Heart right ventricle (tissue), 16 donors: ENCODE measurements around the gene PTPRM. TPM values are rescaled to one million over a fixed set of nuclear protein-coding genes. Genes with fewer than 3 reads are reported as not detected.
A peak's percentile ranks its signal among the peaks of the same experiment; 100 is the strongest.

ENCODE experiments used
- ATAC-seq, 8 donors: fragments of 200-7000 bp; cut with Tn5 transposase; one replicate each; pipeline ENCODE4 v1.9.1; 2020; ENCODE audit warnings: mild to moderate bottlenecking in 8 of 8, moderate library complexity in 8 of 8, moderate number of reproducible peaks in 1 of 8
- DNase-seq, 2 donors: peaks; one replicate each; pipeline ENCODE4 v3.0.0-alpha.2; 2020
- H3K27ac ChIP-seq, 10 donors: fragments of 200-600 bp; sonication (generic) in 2 of 10; one replicate each; pipeline versions ENCODE4 v1.5.0 to v1.8.0; 2020 to 2022; ENCODE audit warnings: mild to moderate bottlenecking in 3 of 10
- H3K27me3 ChIP-seq, 7 donors: fragments of 200-600 bp; one replicate each; pipeline ENCODE4 v1.8.0; 2021 to 2022; ENCODE audit warnings: mild to moderate bottlenecking in 2 of 7
- H3K36me3 ChIP-seq, 9 donors: fragments of 200-600 bp; sonication (generic) in 1 of 9; one replicate each; pipeline versions ENCODE4 v1.5.0 to v1.8.0; 2020 to 2022; ENCODE audit warnings: mild to moderate bottlenecking in 2 of 9
- H3K4me1 ChIP-seq, 9 donors: fragments of 200-600 bp; sonication (generic) in 1 of 9; one replicate each; pipeline versions ENCODE4 v1.5.0 to v1.8.0; 2020 to 2022; ENCODE audit warnings: mild to moderate bottlenecking in 4 of 9
- H3K4me3 ChIP-seq, 10 donors: fragments of 200-600 bp; sonication (generic) in 2 of 10; one replicate each; pipeline versions ENCODE4 v1.5.0 to v1.8.0; 2020 to 2022; ENCODE audit warnings: mild to moderate bottlenecking in 7 of 10, moderate library complexity in 2 of 10
- H3K9me3 ChIP-seq, 11 donors: fragments of 200-600 bp in 10 of 11; sonication (generic) in 2 of 11; one replicate each; pipeline versions ENCODE4 v1.5.0 to v1.8.0; 2013 to 2022; ENCODE audit warnings: mild to moderate bottlenecking in 2 of 11, control low read depth in 1 of 11, moderate library complexity in 1 of 11
- WGBS, 2 donors: extraction: QIAGEN DNeasy Blood & Tissue Kit; methylation state at CpG; one replicate each; pipeline ENCODE4 v1.1.7; 2013; ENCODE audit warnings: inconsistent platforms in 1 of 2; 5-methylcytosine and 5-hydroxymethylcytosine counted together
- intact Hi-C, 10 donors: fragments of 100-400 bp; cut with DNase I; formaldehyde crosslinking; loops; one replicate each; pipeline versions ENCODE4 v1.11.1 to v1.14.2; 2022
- polyA plus RNA-seq, 2 donors: library from polyadenylated mRNA; stranded (reverse); fragments of 200-250 nt; gene quantifications; one replicate each; pipeline ENCODE4 v1.2.3, GENCODE V29; 2013
- total RNA-seq, 10 donors: library from RNA; stranded (reverse); fragmentation: NEBNext Ultra II Directional in 3 of 10; extraction: Animal tissue kit (Norgen Biotek cat#: 25700) in 3 of 10; gene quantifications; one replicate each; pipeline versions ENCODE4 v1.2.1 to v1.2.4, GENCODE V29; 2021 to 2023
- TF ChIP-seq, protein P1 (sequence below), 9 donors: fragments of 200-600 bp; sonication (generic) in 2 of 9; IDR thresholded peaks; one replicate each; pipeline versions ENCODE4 v1.5.0 to v1.8.0; 2021 to 2022; ENCODE audit warnings: antibody characterized with exemption in 9 of 9, mild to moderate bottlenecking in 5 of 9, moderate library complexity in 1 of 9
- donor health status: Arrhythmogenic right ventricular cardiomyopathy.
- donor health status: ischemic (EF 13 %, LVEDD 7.1; RV severe dilation, severe dysfunction).
- donor health status: healthy with polysubstance abuse.
- donor health status: DM: no; HTN: yes; CAD: no.
- donor health status: DM: no; HTN: no; CAD: no.
- donor health status: ischemic (EF 25% LVEDD 6.9; RV normal size, moderate dysfunction).
- donor health status: ischemic (EF 25% LVEDD 5.7; RV mildly dilated, moderate dysfunction).
- donor health status: healthy.
- donor health status: DM: yes; HTN: yes; CAD: no.
- donor health status: Ischemic cardiomyopathy.
- donor health status: ischemic (EF 35%, LVEDD 5.7; RV mildly dilated, moderate dysfunction).
- donor health status: nonischemic (EF 11% LVEDD 7.7; RV severe dilation, severe dysfunction).
- donor health status: DM: yes; HTN: yes; CAD: no.
- donor health status: PGD.
- donor health status: ischemic (EF 29% LVEDD 5.4; RV normal size, mild dysfunction).
- donor health status: nonischemic (EF 23%, LVEDD 6.1; RV moderate dilation, normal function).

PTPRM gene
- total and polyA plus RNA-seq, 12 donors = 81.7 to 170 (median 132) TPM

DNA sequence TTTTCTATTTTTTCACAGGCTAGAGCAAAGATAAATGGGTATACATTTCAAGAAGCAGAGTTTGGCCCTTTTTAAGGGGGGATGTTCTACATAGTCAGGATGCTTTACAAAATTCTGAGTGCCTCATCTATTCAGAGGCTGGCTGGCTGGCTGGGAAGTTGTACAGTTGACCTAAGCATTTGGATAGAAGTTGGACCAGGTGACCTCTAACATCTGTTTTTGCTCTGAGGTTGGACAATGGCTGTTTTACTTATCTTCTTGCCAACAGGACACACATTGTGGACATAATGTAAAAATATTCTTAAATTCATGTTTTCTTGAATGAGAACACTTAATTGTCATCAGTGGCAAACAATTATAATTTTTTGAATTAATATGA is 205.4 kb downstream of the PTPRM start:
- Histone ChIP-seq H3K36me3 (peaks cover 0 to 6% (median 0%) of the 10 kb centered on the region in 9 donors), H3K4me1 (peaks cover 0 to 69% (median 42%) of the 10 kb centered on the region in 9 donors), H3K4me3 (no peak overlapping the region), H3K27me3 (no peaks in the 10 kb centered on the region), H3K9me3 (no peaks in the 10 kb centered on the region), H3K27ac (no peak overlapping the region)
- DNase-seq (no peak), ATAC-seq (peak in 4 of 8 donors; percentile 40 to 60 (median 50))
- intact Hi-C loops = loop anchor here in 1 of 10 donors (5.0 kb wide), 1 partner anchor 85 kb away; no protein-coding TSS in a partner anchor
- TF ChIP-seq, protein P1, sequence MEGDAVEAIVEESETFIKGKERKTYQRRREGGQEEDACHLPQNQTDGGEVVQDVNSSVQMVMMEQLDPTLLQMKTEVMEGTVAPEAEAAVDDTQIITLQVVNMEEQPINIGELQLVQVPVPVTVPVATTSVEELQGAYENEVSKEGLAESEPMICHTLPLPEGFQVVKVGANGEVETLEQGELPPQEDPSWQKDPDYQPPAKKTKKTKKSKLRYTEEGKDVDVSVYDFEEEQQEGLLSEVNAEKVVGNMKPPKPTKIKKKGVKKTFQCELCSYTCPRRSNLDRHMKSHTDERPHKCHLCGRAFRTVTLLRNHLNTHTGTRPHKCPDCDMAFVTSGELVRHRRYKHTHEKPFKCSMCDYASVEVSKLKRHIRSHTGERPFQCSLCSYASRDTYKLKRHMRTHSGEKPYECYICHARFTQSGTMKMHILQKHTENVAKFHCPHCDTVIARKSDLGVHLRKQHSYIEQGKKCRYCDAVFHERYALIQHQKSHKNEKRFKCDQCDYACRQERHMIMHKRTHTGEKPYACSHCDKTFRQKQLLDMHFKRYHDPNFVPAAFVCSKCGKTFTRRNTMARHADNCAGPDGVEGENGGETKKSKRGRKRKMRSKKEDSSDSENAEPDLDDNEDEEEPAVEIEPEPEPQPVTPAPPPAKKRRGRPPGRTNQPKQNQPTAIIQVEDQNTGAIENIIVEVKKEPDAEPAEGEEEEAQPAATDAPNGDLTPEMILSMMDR (IDR thresholded peaks at IDR 0.05) = no peak

DNA sequence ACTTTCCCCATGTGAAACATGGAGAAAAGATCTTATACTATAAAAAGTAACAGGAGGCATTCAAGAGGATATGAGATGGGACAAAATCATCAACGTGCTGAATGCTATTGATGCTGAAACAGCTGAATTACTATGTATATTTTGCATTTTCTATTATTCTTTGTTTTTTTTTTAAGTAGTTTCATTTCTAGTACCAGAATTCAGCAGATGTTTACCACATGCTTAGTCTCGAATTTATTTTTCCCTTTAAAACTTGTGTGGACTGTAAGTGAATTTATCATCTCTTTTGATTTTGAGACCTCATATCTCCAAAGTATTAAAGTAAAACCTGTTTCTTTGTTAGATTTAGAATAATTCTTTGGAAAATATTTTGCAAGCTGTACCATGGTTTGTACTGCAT is 205.8 kb downstream of the PTPRM start:
- no peak for DNase-seq
- Histone ChIP-seq H3K9me3 (no peaks in the 10 kb centered on the region), H3K4me3 (no peak overlapping the region), H3K27me3 (no peaks in the 10 kb centered on the region), H3K36me3 (peaks cover 0 to 6% (median 0%) of the 10 kb centered on the region in 9 donors), H3K27ac (no peak overlapping the region), H3K4me1 (peaks cover 0 to 67% (median 41%) of the 10 kb centered on the region in 9 donors)
- ATAC-seq = no peak
- 44 to 55% methylated on average over 2 of the region's 2 CpGs for WGBS, 2 donors
- intact Hi-C loops = loop anchor here in 1 of 10 donors (5.0 kb wide), 1 partner anchor 84 kb away; no protein-coding TSS in a partner anchor
- TF ChIP-seq, protein P1 (IDR thresholded peaks at IDR 0.05) = no peak

DNA sequence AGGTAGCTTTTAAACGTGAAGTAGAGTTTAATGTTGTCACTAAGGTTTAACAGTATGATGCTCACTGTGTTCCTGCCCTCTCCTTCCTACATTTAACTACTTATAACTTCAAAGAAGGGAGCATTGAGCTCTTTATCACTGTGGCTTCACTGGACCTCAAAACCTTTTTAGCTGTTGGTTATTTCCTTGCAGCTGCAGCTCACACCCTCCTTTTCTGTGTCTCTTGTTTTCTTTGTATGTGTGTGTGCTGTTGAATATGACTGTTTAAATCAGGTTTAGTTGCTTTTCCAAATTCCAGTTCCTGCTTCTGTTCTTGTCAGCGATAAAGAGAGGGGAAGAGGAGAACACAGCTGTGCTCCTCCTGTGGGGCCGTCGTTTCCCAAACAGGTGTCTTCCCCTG is 208.0 kb downstream of the PTPRM start:
- no peak for ATAC-seq
- DNase-seq = no peak
- intact Hi-C loops = no loop called here
- Histone ChIP-seq H3K4me3 (no peak overlapping the region), H3K4me1 (peaks cover 0 to 63% (median 38%) of the 10 kb centered on the region in 9 donors), H3K27me3 (no peaks in the 10 kb centered on the region), H3K36me3 (peaks cover 0 to 6% (median 0%) of the 10 kb centered on the region in 9 donors), H3K27ac (no peak overlapping the region), H3K9me3 (no peaks in the 10 kb centered on the region)
- WGBS, 2 donors = 60 to 64% methylated on average over 4 of the region's 4 CpGs
- TF ChIP-seq, protein P1 (IDR thresholded peaks at IDR 0.05) = no peak

DNA sequence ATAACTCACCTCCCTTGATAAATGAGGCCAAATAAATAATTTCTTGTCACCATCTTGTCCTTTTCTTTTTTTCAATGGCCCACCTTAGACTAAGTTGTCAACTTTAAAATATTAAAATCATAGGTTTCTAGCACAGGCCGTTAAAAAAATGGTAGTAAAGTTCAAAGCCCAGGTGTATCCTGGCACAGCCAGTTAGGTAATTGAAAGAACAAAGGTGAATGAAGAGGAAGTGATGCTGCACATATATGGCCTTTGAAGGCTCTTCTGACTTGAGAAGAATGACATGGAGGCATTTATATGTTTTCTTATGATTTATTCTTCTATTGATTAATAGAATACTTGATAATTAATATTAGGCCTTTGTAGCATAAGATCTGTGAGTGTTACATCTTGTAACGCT is 208.7 kb downstream of the PTPRM start:
- Histone ChIP-seq H3K4me3 (no peak overlapping the region), H3K9me3 (no peaks in the 10 kb centered on the region), H3K36me3 (peaks cover 0 to 6% (median 0%) of the 10 kb centered on the region in 9 donors), H3K4me1 (peaks cover 0 to 56% (median 32%) of the 10 kb centered on the region in 9 donors), H3K27ac (no peak overlapping the region), H3K27me3 (no peaks in the 10 kb centered on the region)
- ATAC-seq = no peak
- intact Hi-C loops = no loop called here
- TF ChIP-seq, protein P1 (IDR thresholded peaks at IDR 0.05) = no peak
- DNase-seq = no peak
- WGBS, 2 donors = 78 to 89% methylated on average over 2 of the region's 2 CpGs
